SK-N-SH (cell line): Measurements from ENCODE around the gene FAM90A1.
"Not testable (repeated sequence)": the region's sequence is repeated elsewhere in the genome, so short reads cannot be mapped to it uniquely, and the experiment has no call there.

ENCODE experiments used
- CTCF ChIP-seq: fragments of 200-600 bp; sonication (generic); IDR thresholded peaks from 2 replicates; pipeline ENCODE4 v1.6.1; 2017; ENCODE audit warnings: antibody characterized with exemption, mild to moderate bottlenecking, moderate library complexity
- FOXM1 ChIP-seq: IDR thresholded peaks from 2 replicates; pipeline ENCODE4 v1.4.0; 2012; ENCODE audit warnings: low read depth, mild to moderate bottlenecking
- RXRA ChIP-seq: IDR thresholded peaks from 2 replicates; pipeline ENCODE4 v1.4.0; 2012; ENCODE audit warnings: low read depth, mild to moderate bottlenecking, borderline replicate concordance

- not testable (repeated sequence) for TF ChIP-seq FOXM1, CTCF, RXRA
These were observed 7.3 kb upstream of the FAM90A1 start for GRCh38 chr12:8234746-8235145.
